ENCODE results near the gene PDPN.

DNA sequence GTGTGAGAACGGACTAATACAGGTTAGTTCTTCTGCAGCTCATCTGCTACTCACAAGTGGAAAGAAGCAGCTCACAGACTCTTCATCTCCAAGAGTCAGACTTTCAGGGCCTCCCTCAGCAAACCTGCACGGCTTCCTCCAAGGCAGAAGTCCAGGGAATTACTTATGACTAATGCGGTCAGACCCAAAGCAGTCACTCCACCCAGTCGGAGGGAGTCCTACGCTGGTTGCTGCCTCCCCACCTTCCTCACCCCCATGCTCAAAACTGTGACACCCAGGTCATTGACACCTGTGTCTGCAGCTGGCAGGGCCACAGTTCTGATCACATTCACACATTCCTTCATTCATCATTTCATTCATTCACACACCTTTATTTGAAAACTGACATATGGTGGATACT, 77.9 kb downstream of the PDPN start:
- TF ChIP-seq, protein P1, sequence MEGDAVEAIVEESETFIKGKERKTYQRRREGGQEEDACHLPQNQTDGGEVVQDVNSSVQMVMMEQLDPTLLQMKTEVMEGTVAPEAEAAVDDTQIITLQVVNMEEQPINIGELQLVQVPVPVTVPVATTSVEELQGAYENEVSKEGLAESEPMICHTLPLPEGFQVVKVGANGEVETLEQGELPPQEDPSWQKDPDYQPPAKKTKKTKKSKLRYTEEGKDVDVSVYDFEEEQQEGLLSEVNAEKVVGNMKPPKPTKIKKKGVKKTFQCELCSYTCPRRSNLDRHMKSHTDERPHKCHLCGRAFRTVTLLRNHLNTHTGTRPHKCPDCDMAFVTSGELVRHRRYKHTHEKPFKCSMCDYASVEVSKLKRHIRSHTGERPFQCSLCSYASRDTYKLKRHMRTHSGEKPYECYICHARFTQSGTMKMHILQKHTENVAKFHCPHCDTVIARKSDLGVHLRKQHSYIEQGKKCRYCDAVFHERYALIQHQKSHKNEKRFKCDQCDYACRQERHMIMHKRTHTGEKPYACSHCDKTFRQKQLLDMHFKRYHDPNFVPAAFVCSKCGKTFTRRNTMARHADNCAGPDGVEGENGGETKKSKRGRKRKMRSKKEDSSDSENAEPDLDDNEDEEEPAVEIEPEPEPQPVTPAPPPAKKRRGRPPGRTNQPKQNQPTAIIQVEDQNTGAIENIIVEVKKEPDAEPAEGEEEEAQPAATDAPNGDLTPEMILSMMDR (IDR thresholded peaks at IDR 0.05): no peak
- TF ChIP-seq POLR2AphosphoS5 (IDR thresholded peaks at IDR 0.05; ENCODE audit: low read depth, low read length): no peak
- TF ChIP-seq FOXJ3 (CRISPR knock-in tag; IDR thresholded peaks at IDR 0.05): no peak
- no peak for TF ChIP-seq GABPA (IDR thresholded peaks at IDR 0.05; ENCODE audit: low read depth)
